Activated T-helper 1 cell treated with anti-CD3 and anti-CD28 coated beads, Interleukin-12 subunit alpha, Interleukin-12 subunit beta, Interleukin-2, Interleukin-4 antibody, amounts not matched to agents 30 ng/mL and 10 ng/mL and 1 ng/mL, durations not matched to agents 14 hours and 24 hours and 36 hours (primary cell): Measurements from ENCODE around the gene MACF1. TPM values are rescaled to one million over a fixed set of nuclear protein-coding genes. Genes with fewer than 3 reads are reported as not detected.
A peak's percentile ranks its signal among the peaks of the same experiment; 100 is the strongest.
"Not testable (repeated sequence)": the region's sequence is repeated elsewhere in the genome, so short reads cannot be mapped to it uniquely, and the experiment has no call there.

ENCODE experiments used
- DNase-seq: peaks from one replicate; pipeline ENCODE4 v3.0.0; 2021; ENCODE audit warnings: low spot score
- H3K27ac Mint-ChIP-seq: one replicate; pipeline ENCODE4 v1.8.0; 2021; ENCODE audit warnings: mild to moderate bottlenecking, mixed read lengths
- H3K27me3 Mint-ChIP-seq: one replicate; pipeline ENCODE4 v1.8.0; 2022; ENCODE audit warnings: mild to moderate bottlenecking, moderate library complexity, mixed read lengths; ENCODE audit not compliant: insufficient read depth
- H3K36me3 Mint-ChIP-seq: one replicate; pipeline ENCODE4 v1.8.0; 2021; ENCODE audit warnings: low read depth, mixed read lengths
- H3K4me1 Mint-ChIP-seq: one replicate; pipeline ENCODE4 v1.8.0; 2021; ENCODE audit warnings: low read depth, mixed read lengths
- H3K4me3 Mint-ChIP-seq: one replicate; pipeline ENCODE4 v1.8.0; 2021; ENCODE audit warnings: mild to moderate bottlenecking, moderate library complexity, mixed read lengths
- H3K9me3 Mint-ChIP-seq: one replicate; pipeline ENCODE4 v1.8.0; 2021; ENCODE audit warnings: mixed read lengths
- intact Hi-C: fragments of 100-400 bp; cut with micrococcal nuclease; formaldehyde crosslinking; loops from one replicate; pipeline ENCODE4 v1.15.1; 2024
- total RNA-seq: library from RNA; stranded (reverse); gene quantifications from 2 replicates; pipeline ENCODE4 v1.2.3, GENCODE V29; 2022

MACF1 gene
- total RNA-seq, result 224 and 226 TPM in 2 replicates

GRCh38 chr1:39204441-39205081, at the start of gene MACF1:
Gene MACF1 (plus strand): TSS chr1:39204695. CDS start chr1:39205023, 328 bp downstream.
- H3K27ac Mint-ChIP-seq, result peak within 1 kb of the TSS; percentile 98
- intact Hi-C loops, result loop anchor here (1.0 to 2.0 kb wide), 6 partner anchors 7 to 54 kb away; no protein-coding TSS in a partner anchor
- no peaks in the 10 kb centered on the region for H3K27me3 Mint-ChIP-seq
- H3K4me3 Mint-ChIP-seq, result peak within 1 kb of the TSS; percentile 94
- no peaks in the 10 kb centered on the region for H3K9me3 Mint-ChIP-seq
- DNase-seq, result peak; percentile 34
- H3K36me3 Mint-ChIP-seq, result peaks cover 14% of the 10 kb centered on the region
- peaks cover 50% of the 10 kb centered on the region for H3K4me1 Mint-ChIP-seq

GRCh38 chr1:39157304-39157703, 47.2 kb upstream of the MACF1 start:
- Mint-ChIP-seq H3K36me3 (no peaks in the 10 kb centered on the region), H3K9me3 (no peaks in the 10 kb centered on the region), H3K4me1 (peaks cover 26% of the 10 kb centered on the region), H3K27ac (no peak overlapping the region), H3K4me3 (no peak overlapping the region), H3K27me3 (peaks cover 10% of the 10 kb centered on the region)
- DNase-seq, result no peak
- intact Hi-C loops, result no loop called here

GRCh38 chr1:39158327-39159086, 46.0 kb upstream of the MACF1 start:
- H3K27ac Mint-ChIP-seq, result no peak overlapping the region
- no peak overlapping the region for H3K4me3 Mint-ChIP-seq
- no peak for DNase-seq
- H3K27me3 Mint-ChIP-seq, result peaks cover 10% of the 10 kb centered on the region
- peaks cover 26% of the 10 kb centered on the region for H3K4me1 Mint-ChIP-seq
- no peaks in the 10 kb centered on the region for H3K9me3 Mint-ChIP-seq
- intact Hi-C loops, result no loop called here
- H3K36me3 Mint-ChIP-seq, result no peaks in the 10 kb centered on the region

- Mint-ChIP-seq H3K27me3 (peaks cover 10% of the 10 kb centered on the region), H3K4me3 (no peak overlapping the region), H3K4me1 (peaks cover 26% of the 10 kb centered on the region), H3K36me3 (no peaks in the 10 kb centered on the region), H3K27ac (peak overlapping the region; percentile 20), H3K9me3 (no peaks in the 10 kb centered on the region)
- no peak for DNase-seq
- intact Hi-C loops, result no loop called here
Measured at GRCh38 chr1:39159224-39160036, 45.1 kb upstream of the MACF1 start.

- intact Hi-C loops, result no loop called here
- no peaks in the 10 kb centered on the region for H3K9me3 Mint-ChIP-seq
- DNase-seq, result no peak
- H3K27ac Mint-ChIP-seq, result no peak overlapping the region
- peaks cover 10% of the 10 kb centered on the region for H3K27me3 Mint-ChIP-seq
- H3K4me1 Mint-ChIP-seq, result peaks cover 18% of the 10 kb centered on the region
- no peak overlapping the region for H3K4me3 Mint-ChIP-seq
- no peaks in the 10 kb centered on the region for H3K36me3 Mint-ChIP-seq
Measured at GRCh38 chr1:39160703-39161102, 43.8 kb upstream of the MACF1 start.

- Mint-ChIP-seq H3K27me3 (peaks cover 10% of the 10 kb centered on the region), H3K4me1 (peaks cover 18% of the 10 kb centered on the region)
- H3K9me3 Mint-ChIP-seq, DNase-seq, H3K27ac Mint-ChIP-seq, H3K36me3 Mint-ChIP-seq, intact Hi-C loops, H3K4me3 Mint-ChIP-seq: not testable (repeated sequence)
Measured at GRCh38 chr1:39161811-39162210, 42.7 kb upstream of the MACF1 start.

GRCh38 chr1:39163469-39163868, 41.0 kb upstream of the MACF1 start:
- DNase-seq, result no peak
- H3K4me3 Mint-ChIP-seq, result no peak overlapping the region
- H3K27ac Mint-ChIP-seq, result no peak overlapping the region
- intact Hi-C loops, result no loop called here
- no peaks in the 10 kb centered on the region for H3K36me3 Mint-ChIP-seq
- no peaks in the 10 kb centered on the region for H3K9me3 Mint-ChIP-seq
- peaks cover 15% of the 10 kb centered on the region for H3K4me1 Mint-ChIP-seq
- peaks cover 12% of the 10 kb centered on the region for H3K27me3 Mint-ChIP-seq

GRCh38 chr1:39164256-39164655, 40.2 kb upstream of the MACF1 start:
- Mint-ChIP-seq H3K4me3 (no peak overlapping the region), H3K27ac (no peak overlapping the region), H3K27me3 (peaks cover 9% of the 10 kb centered on the region), H3K4me1 (peaks cover 7% of the 10 kb centered on the region), H3K9me3 (no peaks in the 10 kb centered on the region), H3K36me3 (no peaks in the 10 kb centered on the region)
- intact Hi-C loops, result no loop called here
- no peak for DNase-seq

GRCh38 chr1:39165049-39165448, 39.4 kb upstream of the MACF1 start:
- H3K27ac Mint-ChIP-seq, result no peak overlapping the region
- H3K4me1 Mint-ChIP-seq, result no peaks in the 10 kb centered on the region
- intact Hi-C loops, result no loop called here
- DNase-seq, result no peak
- H3K36me3 Mint-ChIP-seq, result no peaks in the 10 kb centered on the region
- H3K27me3 Mint-ChIP-seq, result peaks cover 4% of the 10 kb centered on the region
- H3K4me3 Mint-ChIP-seq, result no peak overlapping the region
- H3K9me3 Mint-ChIP-seq, result no peaks in the 10 kb centered on the region

- H3K27ac Mint-ChIP-seq, result no peak overlapping the region
- H3K4me1 Mint-ChIP-seq, result no peaks in the 10 kb centered on the region
- intact Hi-C loops, result no loop called here
- H3K27me3 Mint-ChIP-seq, result peaks cover 4% of the 10 kb centered on the region
- H3K36me3 Mint-ChIP-seq, result no peaks in the 10 kb centered on the region
- DNase-seq, result no peak
- H3K9me3 Mint-ChIP-seq, result no peaks in the 10 kb centered on the region
- no peak overlapping the region for H3K4me3 Mint-ChIP-seq
Measured at GRCh38 chr1:39165488-39165887, 39.0 kb upstream of the MACF1 start.

- no peaks in the 10 kb centered on the region for H3K9me3 Mint-ChIP-seq
- intact Hi-C loops, result no loop called here
Measured at GRCh38 chr1:39167632-39168209, 36.8 kb upstream of the MACF1 start.

GRCh38 chr1:39168301-39169080, 36.0 kb upstream of the MACF1 start:
- intact Hi-C loops, result no loop called here
- Mint-ChIP-seq H3K4me1 (no peaks in the 10 kb centered on the region), H3K27me3 (peaks cover 4% of the 10 kb centered on the region), H3K9me3 (no peaks in the 10 kb centered on the region), H3K36me3 (no peaks in the 10 kb centered on the region), H3K4me3 (no peak overlapping the region), H3K27ac (no peak overlapping the region)
- no peak for DNase-seq

More at GRCh38 chr1:39167632-39168209, 36.8 kb upstream of the MACF1 start:
- H3K27ac Mint-ChIP-seq, result no peak overlapping the region
- H3K27me3 Mint-ChIP-seq, result peaks cover 4% of the 10 kb centered on the region
- H3K4me3 Mint-ChIP-seq, result no peak overlapping the region
- no peak for DNase-seq
- no peaks in the 10 kb centered on the region for H3K36me3 Mint-ChIP-seq
- H3K4me1 Mint-ChIP-seq, result no peaks in the 10 kb centered on the region
